Subcutaneous abdominal adipose tissue (tissue), 5 donors: ENCODE measurements around the gene RASGEF1B.

Experiments used
- H3K27ac ChIP-seq: one replicate; pipeline ENCODE4 v1.7.0; 2013; ENCODE audit warnings: low read depth, mild to moderate bottlenecking, inconsistent platforms, low read length, moderate library complexity
- H3K27me3 ChIP-seq, 5 donors: one replicate each; pipeline ENCODE4 v1.7.0; 2013; ENCODE audit warnings: low read length in 5 of 5, inconsistent platforms in 1 of 5; ENCODE audit not compliant: control insufficient read depth in 5 of 5, insufficient read depth in 4 of 5
- H3K36me3 ChIP-seq, 5 donors: one replicate each; pipeline ENCODE4 v1.7.0; 2013; ENCODE audit warnings: low read length in 5 of 5; ENCODE audit not compliant: control insufficient read depth in 5 of 5, insufficient read depth in 5 of 5
- H3K4me1 ChIP-seq, 5 donors: one replicate each; pipeline ENCODE4 v1.7.0; 2013; ENCODE audit warnings: low read length in 5 of 5, mild to moderate bottlenecking in 3 of 5, moderate library complexity in 1 of 5; ENCODE audit not compliant: control insufficient read depth in 5 of 5, insufficient read depth in 5 of 5
- H3K4me3 ChIP-seq, 5 donors: one replicate each; pipeline ENCODE4 v1.7.0; 2013; ENCODE audit warnings: low read length in 5 of 5, low read depth in 1 of 5
- H3K9ac ChIP-seq, 5 donors: one replicate each; pipeline ENCODE4 v1.7.0; 2013; ENCODE audit warnings: low read length in 5 of 5, mild to moderate bottlenecking in 4 of 5, moderate library complexity in 3 of 5
- H3K9me3 ChIP-seq, 5 donors: one replicate each; pipeline ENCODE4 v1.7.0; 2013; ENCODE audit warnings: low read length in 5 of 5; ENCODE audit not compliant: control insufficient read depth in 5 of 5
- donor health status: healthy.
- donor health status: healthy.
- donor health status: healthy.
- donor health status: healthy.
- donor health status: healthy.

Gene RASGEF1B

GRCh38 chr4:81499840-81500239, 28.1 kb upstream of the RASGEF1B start:
- Histone ChIP-seq H3K9ac (no peak overlapping the region), H3K27me3 (no peaks in the 10 kb centered on the region), H3K27ac (no peak overlapping the region), H3K36me3 (no peaks in the 10 kb centered on the region), H3K4me1 (peaks cover 5 to 17% (median 8%) of the 10 kb centered on the region in 5 donors), H3K9me3 (no peaks in the 10 kb centered on the region), H3K4me3 (no peak overlapping the region)

GRCh38 chr4:81498551-81499099, 26.9 kb upstream of the RASGEF1B start:
- H3K4me3 ChIP-seq = no peak overlapping the region
- H3K27ac ChIP-seq = no peak overlapping the region
- no peaks in the 10 kb centered on the region for H3K9me3 ChIP-seq
- H3K36me3 ChIP-seq = no peaks in the 10 kb centered on the region
- no peaks in the 10 kb centered on the region for H3K27me3 ChIP-seq
- H3K9ac ChIP-seq = no peak overlapping the region
- peaks cover 0 to 9% (median 2%) of the 10 kb centered on the region in 5 donors for H3K4me1 ChIP-seq

GRCh38 chr4:81498046-81498445, 26.3 kb upstream of the RASGEF1B start:
- H3K27ac ChIP-seq = no peak overlapping the region
- H3K36me3 ChIP-seq = no peaks in the 10 kb centered on the region
- H3K4me1 ChIP-seq = peaks cover 0 to 10% (median 2%) of the 10 kb centered on the region in 5 donors
- no peaks in the 10 kb centered on the region for H3K27me3 ChIP-seq
- no peak overlapping the region for H3K4me3 ChIP-seq
- no peaks in the 10 kb centered on the region for H3K9me3 ChIP-seq
- H3K9ac ChIP-seq = no peak overlapping the region

GRCh38 chr4:81495345-81495744, 23.6 kb upstream of the RASGEF1B start:
- no peaks in the 10 kb centered on the region for H3K36me3 ChIP-seq
- H3K27me3 ChIP-seq = no peaks in the 10 kb centered on the region
- H3K4me1 ChIP-seq = peaks cover 0 to 8% (median 0%) of the 10 kb centered on the region in 5 donors
- H3K9ac ChIP-seq = no peak overlapping the region
- no peak overlapping the region for H3K4me3 ChIP-seq
- no peak overlapping the region for H3K27ac ChIP-seq
- peaks cover 0 to 4% (median 0%) of the 10 kb centered on the region in 5 donors for H3K9me3 ChIP-seq

- Histone ChIP-seq H3K27me3 (no peaks in the 10 kb centered on the region), H3K4me3 (peak overlapping the region; percentile 33 to 60 (median 42)), H3K9ac (peak overlapping the region; percentile 1 to 56 (median 43)), H3K27ac (peak overlapping the region; percentile 60), H3K36me3 (no peaks in the 10 kb centered on the region), H3K4me1 (peaks cover 0 to 7% (median 0%) of the 10 kb centered on the region in 5 donors), H3K9me3 (peaks cover 0 to 4% (median 0%) of the 10 kb centered on the region in 5 donors)
Measured at GRCh38 chr4:81494031-81494431, 22.3 kb upstream of the RASGEF1B start.

- Histone ChIP-seq H3K9ac (no peak overlapping the region), H3K27ac (no peak overlapping the region), H3K4me1 (peaks cover 0 to 7% (median 0%) of the 10 kb centered on the region in 5 donors), H3K9me3 (peaks cover 0 to 4% (median 0%) of the 10 kb centered on the region in 5 donors), H3K27me3 (no peaks in the 10 kb centered on the region), H3K4me3 (no peak overlapping the region), H3K36me3 (no peaks in the 10 kb centered on the region)
Measured at GRCh38 chr4:81492606-81493230, 21.0 kb upstream of the RASGEF1B start.

GRCh38 chr4:81491943-81492342, 20.2 kb upstream of the RASGEF1B start:
- Histone ChIP-seq H3K9me3 (peaks cover 0 to 4% (median 0%) of the 10 kb centered on the region in 5 donors), H3K27ac (no peak overlapping the region), H3K4me3 (no peak overlapping the region), H3K9ac (no peak overlapping the region), H3K4me1 (peaks cover 0 to 7% (median 0%) of the 10 kb centered on the region in 5 donors), H3K27me3 (no peaks in the 10 kb centered on the region), H3K36me3 (no peaks in the 10 kb centered on the region)

GRCh38 chr4:81490403-81491160, 18.9 kb upstream of the RASGEF1B start:
- H3K36me3 ChIP-seq = no peaks in the 10 kb centered on the region
- H3K27me3 ChIP-seq = no peaks in the 10 kb centered on the region
- no peak overlapping the region for H3K4me3 ChIP-seq
- H3K4me1 ChIP-seq = peaks cover 0 to 7% (median 0%) of the 10 kb centered on the region in 5 donors
- peaks cover 0 to 4% (median 0%) of the 10 kb centered on the region in 5 donors for H3K9me3 ChIP-seq
- H3K9ac ChIP-seq = no peak overlapping the region
- no peak overlapping the region for H3K27ac ChIP-seq

GRCh38 chr4:81486502-81486901, 14.8 kb upstream of the RASGEF1B start:
- no peak overlapping the region for H3K9ac ChIP-seq
- H3K27ac ChIP-seq = no peak overlapping the region
- H3K4me1 ChIP-seq = peaks cover 0 to 5% (median 0%) of the 10 kb centered on the region in 5 donors
- H3K9me3 ChIP-seq = no peaks in the 10 kb centered on the region
- H3K4me3 ChIP-seq = no peak overlapping the region
- H3K36me3 ChIP-seq = no peaks in the 10 kb centered on the region
- no peaks in the 10 kb centered on the region for H3K27me3 ChIP-seq
